ENCODE results near the gene CASP7.

CASP7 gene

DNA sequence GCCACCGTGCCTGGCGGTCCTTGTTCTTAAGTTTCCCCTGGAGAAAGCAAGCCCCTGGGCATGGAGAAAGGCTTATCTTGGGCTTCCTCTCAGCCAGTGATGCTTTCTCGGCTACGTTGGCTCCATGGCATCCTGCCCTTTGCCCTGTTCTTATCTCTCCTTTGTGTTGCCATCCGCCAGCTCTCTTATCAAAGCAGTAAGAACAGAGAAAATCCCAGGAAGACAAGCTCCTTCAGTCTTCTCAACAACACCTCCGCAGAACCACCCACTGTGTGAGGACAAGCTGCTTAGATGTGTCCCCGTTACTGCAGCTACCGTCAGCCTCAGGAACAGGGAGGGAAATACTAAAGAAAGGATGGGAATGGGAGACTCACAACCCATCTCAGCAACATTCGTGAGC lies 75.1 kb downstream of the CASP7 start:
- no peak overlapping the region for H2BK5ac ChIP-seq (ENCODE audit: low read depth, low read length, poor library complexity, severe bottlenecking)
- peak overlapping the region in 1 of 2 experiments; percentile 74 for H3K14ac ChIP-seq (ENCODE audit: low read length in 2 of 2)
- no peak overlapping the region for H3K18ac ChIP-seq (ENCODE audit: low read depth in 1 of 2, low read length in 2 of 2)
- H3K9ac ChIP-seq (ENCODE audit: low read length) = no peak overlapping the region
- H2BK12ac ChIP-seq (ENCODE audit: low read length in 2 of 2) = no peak overlapping the region
- no peak overlapping the region for H3K4me2 ChIP-seq (ENCODE audit: low read length, poor library complexity, severe bottlenecking)
- no peaks in the 10 kb centered on the region for H3K36me3 ChIP-seq (ENCODE audit: control insufficient read depth in 1 of 2, insufficient read depth in 2 of 2, low read depth in 1 of 2, low read length in 2 of 2)
- no peak for DNase-seq
- no peak overlapping the region for H2BK15ac ChIP-seq (ENCODE audit: low read depth, poor library complexity, severe bottlenecking)
- H2BK120ac ChIP-seq (ENCODE audit: low read depth, low read length) = no peak overlapping the region
- H2AFZ ChIP-seq (ENCODE audit: low read depth, low read length) = peak overlapping the region; percentile 24
- 90% methylated on average over 9 of the region's 9 CpGs for WGBS
- no peaks in the 10 kb centered on the region for H3K79me1 ChIP-seq (replicated peaks; ENCODE audit: low read length, poor library complexity, severe bottlenecking)
- H3K4me1 ChIP-seq (ENCODE audit: control insufficient read depth, insufficient read depth, low read depth, low read length) = no peaks in the 10 kb centered on the region
- no peaks in the 10 kb centered on the region for H3K9me3 ChIP-seq (ENCODE audit: control insufficient read depth, low read length)
- peaks cover 0 to 4% of the 10 kb centered on the region in 2 experiments for H3K27me3 ChIP-seq (ENCODE audit: control insufficient read depth in 1 of 2, insufficient read depth in 1 of 2, low read length in 2 of 2)
- no peak overlapping the region for H4K91ac ChIP-seq (ENCODE audit: low read length)
- no peak overlapping the region for H3K23ac ChIP-seq (ENCODE audit: low read length in 2 of 2)
- no peak overlapping the region for H2AK5ac ChIP-seq (ENCODE audit: low read length, severe bottlenecking)
- H3K4me3 ChIP-seq (ENCODE audit: insufficient read depth in 1 of 2, low read depth in 1 of 2, low read length in 2 of 2) = no peak overlapping the region
- H3K4ac ChIP-seq (ENCODE audit: low read depth in 1 of 2, low read length in 2 of 2) = no peak overlapping the region
- H3K27ac ChIP-seq (ENCODE audit: low read length, poor library complexity, severe bottlenecking) = no peak overlapping the region
- H4K8ac ChIP-seq (ENCODE audit: low read length) = no peak overlapping the region

DNA sequence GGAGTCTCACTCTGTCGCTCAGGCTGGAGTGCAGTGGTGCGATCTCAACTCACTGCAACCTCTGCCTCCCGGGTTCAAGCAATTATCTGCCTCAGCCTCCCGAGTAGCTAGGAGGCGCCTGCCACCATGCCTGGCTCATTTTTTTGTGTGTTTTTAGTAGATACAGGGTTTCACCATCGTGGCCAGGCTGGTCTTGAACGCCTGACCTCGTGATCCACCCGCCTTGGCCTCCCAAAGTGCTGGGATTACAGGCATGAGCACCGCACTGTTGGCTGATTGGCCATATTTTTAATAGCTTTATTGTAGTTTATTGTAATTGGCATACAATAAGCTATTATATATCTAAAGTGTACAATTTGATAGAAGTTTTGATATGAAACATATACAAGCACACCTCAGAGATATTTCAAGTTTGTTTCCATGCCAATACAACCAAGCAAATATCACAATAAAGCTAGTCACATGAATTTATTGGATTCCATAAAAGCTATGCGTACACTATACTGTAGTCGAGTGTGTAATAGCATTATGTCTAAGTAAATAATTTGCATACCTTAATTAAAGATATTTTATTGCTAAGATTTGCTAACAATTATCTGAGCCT lies 77.3 kb downstream of the CASP7 start:
- Histone ChIP-seq H2AFZ (ENCODE audit: low read depth, low read length) (no peak overlapping the region), H3K79me1 (replicated peaks; ENCODE audit: low read length, poor library complexity, severe bottlenecking) (no peaks in the 10 kb centered on the region), H3K23ac (ENCODE audit: low read length in 2 of 2) (no peak overlapping the region), H3K14ac (ENCODE audit: low read length in 2 of 2) (no peak overlapping the region), H3K18ac (ENCODE audit: low read depth in 1 of 2, low read length in 2 of 2) (no peak overlapping the region), H4K91ac (ENCODE audit: low read length) (no peak overlapping the region), H3K4ac (ENCODE audit: low read depth in 1 of 2, low read length in 2 of 2) (no peak overlapping the region), H3K27me3 (ENCODE audit: control insufficient read depth in 1 of 2, insufficient read depth in 1 of 2, low read length in 2 of 2) (peaks cover 0 to 4% of the 10 kb centered on the region in 2 experiments), H2BK120ac (ENCODE audit: low read depth, low read length) (no peak overlapping the region), H3K4me2 (ENCODE audit: low read length, poor library complexity, severe bottlenecking) (no peak overlapping the region), H2AK5ac (ENCODE audit: low read length, severe bottlenecking) (no peak overlapping the region), H2BK12ac (ENCODE audit: low read length in 2 of 2) (no peak overlapping the region), H2BK15ac (ENCODE audit: low read depth, poor library complexity, severe bottlenecking) (no peak overlapping the region), H3K9ac (ENCODE audit: low read length) (no peak overlapping the region), H2BK5ac (ENCODE audit: low read depth, low read length, poor library complexity, severe bottlenecking) (no peak overlapping the region), H3K27ac (ENCODE audit: low read length, poor library complexity, severe bottlenecking) (no peak overlapping the region), H3K36me3 (ENCODE audit: control insufficient read depth in 1 of 2, insufficient read depth in 2 of 2, low read depth in 1 of 2, low read length in 2 of 2) (no peaks in the 10 kb centered on the region), H3K9me3 (ENCODE audit: control insufficient read depth, low read length) (no peaks in the 10 kb centered on the region), H3K4me3 (ENCODE audit: insufficient read depth in 1 of 2, low read depth in 1 of 2, low read length in 2 of 2) (no peak overlapping the region), H4K8ac (ENCODE audit: low read length) (no peak overlapping the region), H3K4me1 (ENCODE audit: control insufficient read depth, insufficient read depth, low read depth, low read length) (no peaks in the 10 kb centered on the region)
- no peak for DNase-seq
- 78% methylated on average over 10 of the region's 12 CpGs for WGBS

DNA sequence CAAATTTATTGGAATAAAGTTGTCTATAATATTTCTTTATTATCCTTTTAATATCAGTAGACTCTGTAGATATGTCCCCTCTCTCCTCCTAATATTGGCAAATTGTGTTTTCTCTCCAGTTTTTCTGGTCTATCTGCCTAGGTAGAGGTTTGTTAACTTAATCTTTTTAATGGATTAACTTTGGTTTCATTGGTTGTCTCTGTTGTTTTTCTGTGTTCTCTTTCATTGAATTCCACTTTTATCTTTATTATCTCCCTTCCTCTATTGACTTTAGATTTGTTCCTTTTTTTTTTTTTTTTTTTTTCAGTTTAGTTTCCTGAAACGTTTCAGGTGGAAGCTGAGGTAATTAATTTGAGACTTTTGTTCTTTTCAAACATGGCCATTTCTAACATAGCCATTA lies 82.4 kb downstream of the CASP7 start:
- Histone ChIP-seq H3K18ac (ENCODE audit: low read depth in 1 of 2, low read length in 2 of 2) (no peak overlapping the region), H3K4ac (ENCODE audit: low read depth in 1 of 2, low read length in 2 of 2) (no peak overlapping the region), H4K91ac (ENCODE audit: low read length) (no peak overlapping the region), H2BK5ac (ENCODE audit: low read depth, low read length, poor library complexity, severe bottlenecking) (no peak overlapping the region), H3K27ac (ENCODE audit: low read length, poor library complexity, severe bottlenecking) (no peak overlapping the region), H2AK5ac (ENCODE audit: low read length, severe bottlenecking) (no peak overlapping the region), H3K4me1 (ENCODE audit: control insufficient read depth, insufficient read depth, low read depth, low read length) (no peaks in the 10 kb centered on the region), H3K14ac (ENCODE audit: low read length in 2 of 2) (no peak overlapping the region), H2BK120ac (ENCODE audit: low read depth, low read length) (no peak overlapping the region), H4K8ac (ENCODE audit: low read length) (no peak overlapping the region), H3K4me3 (ENCODE audit: insufficient read depth in 1 of 2, low read depth in 1 of 2, low read length in 2 of 2) (no peak overlapping the region), H2BK15ac (ENCODE audit: low read depth, poor library complexity, severe bottlenecking) (no peak overlapping the region), H3K23ac (ENCODE audit: low read length in 2 of 2) (no peak overlapping the region), H3K36me3 (ENCODE audit: control insufficient read depth in 1 of 2, insufficient read depth in 2 of 2, low read depth in 1 of 2, low read length in 2 of 2) (no peaks in the 10 kb centered on the region), H3K9ac (ENCODE audit: low read length) (no peak overlapping the region), H3K79me1 (replicated peaks; ENCODE audit: low read length, poor library complexity, severe bottlenecking) (no peaks in the 10 kb centered on the region), H2BK12ac (ENCODE audit: low read length in 2 of 2) (no peak overlapping the region), H3K4me2 (ENCODE audit: low read length, poor library complexity, severe bottlenecking) (no peak overlapping the region), H2AFZ (ENCODE audit: low read depth, low read length) (no peak overlapping the region), H3K27me3 (ENCODE audit: control insufficient read depth in 1 of 2, insufficient read depth in 1 of 2, low read length in 2 of 2) (peaks cover 0 to 4% of the 10 kb centered on the region in 2 experiments), H3K9me3 (ENCODE audit: control insufficient read depth, low read length) (peaks cover 8% of the 10 kb centered on the region)
- no CpG with 5 or more reads among the region's 1 CpG for WGBS
- no peak for DNase-seq

DNA sequence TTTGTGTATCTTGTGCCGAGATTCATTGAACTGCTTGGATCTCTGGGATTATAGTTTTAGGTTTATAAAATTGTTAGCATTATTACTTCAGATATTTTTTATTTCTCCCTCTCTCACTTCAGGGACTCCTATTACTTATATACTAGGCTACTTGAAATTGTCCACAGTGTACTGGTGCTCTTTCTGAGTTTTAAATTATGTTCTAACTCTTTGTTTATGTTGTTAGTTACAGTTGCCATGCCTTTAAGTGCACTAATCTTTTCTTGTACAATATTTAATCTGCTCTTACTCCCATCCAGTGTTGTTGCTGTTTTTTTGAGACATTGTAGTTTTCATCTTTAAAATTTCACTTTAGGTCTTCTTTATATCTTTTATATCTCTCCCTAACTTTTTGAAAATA lies 84.9 kb downstream of the CASP7 start:
- H3K4me2 ChIP-seq (ENCODE audit: low read length, poor library complexity, severe bottlenecking) = no peak overlapping the region
- no CpG with 5 or more reads among the region's 1 CpG for WGBS
- peaks cover 9 to 22% of the 10 kb centered on the region in 2 experiments for H3K27me3 ChIP-seq (ENCODE audit: control insufficient read depth in 1 of 2, insufficient read depth in 1 of 2, low read length in 2 of 2)
- no peak overlapping the region for H3K27ac ChIP-seq (ENCODE audit: low read length, poor library complexity, severe bottlenecking)
- H3K9me3 ChIP-seq (ENCODE audit: control insufficient read depth, low read length) = peaks cover 8% of the 10 kb centered on the region
- no peak overlapping the region for H2BK5ac ChIP-seq (ENCODE audit: low read depth, low read length, poor library complexity, severe bottlenecking)
- H3K36me3 ChIP-seq (ENCODE audit: control insufficient read depth in 1 of 2, insufficient read depth in 2 of 2, low read depth in 1 of 2, low read length in 2 of 2) = no peaks in the 10 kb centered on the region
- H2AFZ ChIP-seq (ENCODE audit: low read depth, low read length) = no peak overlapping the region
- H3K18ac ChIP-seq (ENCODE audit: low read depth in 1 of 2, low read length in 2 of 2) = no peak overlapping the region
- H3K4ac ChIP-seq (ENCODE audit: low read depth in 1 of 2, low read length in 2 of 2) = no peak overlapping the region
- DNase-seq = peak; percentile 65
- H4K8ac ChIP-seq (ENCODE audit: low read length) = no peak overlapping the region
- H3K23ac ChIP-seq (ENCODE audit: low read length in 2 of 2) = no peak overlapping the region
- H2AK5ac ChIP-seq (ENCODE audit: low read length, severe bottlenecking) = no peak overlapping the region
- no peaks in the 10 kb centered on the region for H3K4me1 ChIP-seq (ENCODE audit: control insufficient read depth, insufficient read depth, low read depth, low read length)
- no peak overlapping the region for H2BK15ac ChIP-seq (ENCODE audit: low read depth, poor library complexity, severe bottlenecking)
- no peak overlapping the region for H2BK12ac ChIP-seq (ENCODE audit: low read length in 2 of 2)
- no peak overlapping the region for H3K14ac ChIP-seq (ENCODE audit: low read length in 2 of 2)
- H3K9ac ChIP-seq (ENCODE audit: low read length) = no peak overlapping the region
- no peaks in the 10 kb centered on the region for H3K79me1 ChIP-seq (replicated peaks; ENCODE audit: low read length, poor library complexity, severe bottlenecking)
- H3K4me3 ChIP-seq (ENCODE audit: insufficient read depth in 1 of 2, low read depth in 1 of 2, low read length in 2 of 2) = no peak overlapping the region
- no peak overlapping the region for H4K91ac ChIP-seq (ENCODE audit: low read length)
- no peak overlapping the region for H2BK120ac ChIP-seq (ENCODE audit: low read depth, low read length)

All from mesenchymal stem cell (in vitro differentiated cells and primary cell).